Rectal smooth muscle tissue (tissue), 1 donor: Measurements from ENCODE around the gene CERS6.

Experiments used
- H3K27ac ChIP-seq: one replicate; pipeline ENCODE4 v1.7.0; 2013; ENCODE audit warnings: low read depth, low read length, inconsistent platforms
- H3K27me3 ChIP-seq: one replicate; pipeline ENCODE4 v1.7.0; 2013; ENCODE audit warnings: low read length; ENCODE audit not compliant: control insufficient read depth, insufficient read depth
- H3K36me3 ChIP-seq: one replicate; pipeline ENCODE4 v1.7.0; 2013; ENCODE audit warnings: low read length; ENCODE audit not compliant: control insufficient read depth, insufficient read depth
- H3K4me1 ChIP-seq: one replicate; pipeline ENCODE4 v1.7.0; 2013; ENCODE audit warnings: low read length; ENCODE audit not compliant: control insufficient read depth, insufficient read depth
- H3K4me3 ChIP-seq: one replicate; pipeline ENCODE4 v1.7.0; 2013; ENCODE audit warnings: low read length
- H3K9ac ChIP-seq: one replicate; pipeline ENCODE4 v1.7.0; 2013; ENCODE audit warnings: low read length

CERS6 gene

GRCh38 chr2:168639441-168639898 is 183.4 kb downstream of the CERS6 start:
- Histone ChIP-seq H3K9ac (no peak overlapping the region), H3K36me3 (no peaks in the 10 kb centered on the region), H3K4me1 (peaks cover 20% of the 10 kb centered on the region), H3K27me3 (no peaks in the 10 kb centered on the region), H3K27ac (peak overlapping the region; percentile 85), H3K4me3 (no peak overlapping the region)

GRCh38 chr2:168640039-168640438 is 184.0 kb downstream of the CERS6 start:
- H3K36me3 ChIP-seq = no peaks in the 10 kb centered on the region
- H3K9ac ChIP-seq = no peak overlapping the region
- H3K4me3 ChIP-seq = no peak overlapping the region
- no peaks in the 10 kb centered on the region for H3K27me3 ChIP-seq
- H3K27ac ChIP-seq = peak overlapping the region; percentile 72
- peaks cover 19% of the 10 kb centered on the region for H3K4me1 ChIP-seq

GRCh38 chr2:168641636-168642035 is 185.6 kb downstream of the CERS6 start:
- H3K27ac ChIP-seq = no peak overlapping the region
- no peak overlapping the region for H3K4me3 ChIP-seq
- H3K27me3 ChIP-seq = no peaks in the 10 kb centered on the region
- no peaks in the 10 kb centered on the region for H3K36me3 ChIP-seq
- peaks cover 13% of the 10 kb centered on the region for H3K4me1 ChIP-seq
- no peak overlapping the region for H3K9ac ChIP-seq

- no peak overlapping the region for H3K27ac ChIP-seq
- H3K9ac ChIP-seq = no peak overlapping the region
- H3K4me3 ChIP-seq = no peak overlapping the region
- H3K4me1 ChIP-seq = peaks cover 13% of the 10 kb centered on the region
- H3K27me3 ChIP-seq = no peaks in the 10 kb centered on the region
- H3K36me3 ChIP-seq = no peaks in the 10 kb centered on the region
These were observed 186.8 kb downstream of the CERS6 start for GRCh38 chr2:168642873-168643272.

GRCh38 chr2:168643979-168644378 is 187.9 kb downstream of the CERS6 start:
- no peak overlapping the region for H3K27ac ChIP-seq

GRCh38 chr2:168645696-168646338 is 189.7 kb downstream of the CERS6 start:
- H3K36me3 ChIP-seq = no peaks in the 10 kb centered on the region
- H3K4me1 ChIP-seq = no peaks in the 10 kb centered on the region
- H3K4me3 ChIP-seq = no peak overlapping the region
- no peak overlapping the region for H3K9ac ChIP-seq
- no peaks in the 10 kb centered on the region for H3K27me3 ChIP-seq
- no peak overlapping the region for H3K27ac ChIP-seq

More at GRCh38 chr2:168643979-168644378, 187.9 kb downstream of the CERS6 start:
- H3K4me3 ChIP-seq = no peak overlapping the region
- no peaks in the 10 kb centered on the region for H3K27me3 ChIP-seq
- H3K4me1 ChIP-seq = peaks cover 10% of the 10 kb centered on the region
- no peak overlapping the region for H3K9ac ChIP-seq
- no peaks in the 10 kb centered on the region for H3K36me3 ChIP-seq

- Histone ChIP-seq H3K4me1 (no peaks in the 10 kb centered on the region), H3K27ac (no peak overlapping the region), H3K4me3 (no peak overlapping the region), H3K9ac (no peak overlapping the region), H3K36me3 (no peaks in the 10 kb centered on the region), H3K27me3 (no peaks in the 10 kb centered on the region)
These were observed 193.0 kb downstream of the CERS6 start for GRCh38 chr2:168649105-168649504.

GRCh38 chr2:168649562-168649961 is 193.5 kb downstream of the CERS6 start:
- H3K4me1 ChIP-seq = no peaks in the 10 kb centered on the region
- no peaks in the 10 kb centered on the region for H3K36me3 ChIP-seq
- H3K27ac ChIP-seq = no peak overlapping the region
- no peak overlapping the region for H3K4me3 ChIP-seq
- no peak overlapping the region for H3K9ac ChIP-seq
- H3K27me3 ChIP-seq = no peaks in the 10 kb centered on the region

GRCh38 chr2:168650139-168650538 is 194.1 kb downstream of the CERS6 start:
- no peaks in the 10 kb centered on the region for H3K4me1 ChIP-seq
- H3K9ac ChIP-seq = no peak overlapping the region
- no peaks in the 10 kb centered on the region for H3K36me3 ChIP-seq
- no peak overlapping the region for H3K27ac ChIP-seq
- H3K27me3 ChIP-seq = no peaks in the 10 kb centered on the region
- no peak overlapping the region for H3K4me3 ChIP-seq

GRCh38 chr2:168650781-168651180 is 194.7 kb downstream of the CERS6 start:
- Histone ChIP-seq H3K27ac (no peak overlapping the region), H3K9ac (no peak overlapping the region), H3K27me3 (no peaks in the 10 kb centered on the region), H3K4me3 (no peak overlapping the region), H3K4me1 (no peaks in the 10 kb centered on the region), H3K36me3 (no peaks in the 10 kb centered on the region)

- H3K9ac ChIP-seq = no peak overlapping the region
- H3K4me1 ChIP-seq = no peaks in the 10 kb centered on the region
- H3K36me3 ChIP-seq = no peaks in the 10 kb centered on the region
- no peak overlapping the region for H3K4me3 ChIP-seq
- no peaks in the 10 kb centered on the region for H3K27me3 ChIP-seq
- H3K27ac ChIP-seq = no peak overlapping the region
These were observed 197.2 kb downstream of the CERS6 start for GRCh38 chr2:168652997-168653921.

- Histone ChIP-seq H3K36me3 (no peaks in the 10 kb centered on the region), H3K4me1 (no peaks in the 10 kb centered on the region), H3K27me3 (no peaks in the 10 kb centered on the region), H3K9ac (no peak overlapping the region), H3K27ac (no peak overlapping the region), H3K4me3 (no peak overlapping the region)
These were observed 198.6 kb downstream of the CERS6 start for GRCh38 chr2:168654705-168655104.
